HG03159 (cell line): ENCODE measurements around the gene ITIH3.

Source experiments
- ATAC-seq: cut with Tn5 transposase; IDR thresholded peaks from one replicate; pipeline ENCODE4 v1.9.1; 2021; ENCODE audit warnings: mild to moderate bottlenecking, moderate library complexity; ENCODE audit not compliant: unreplicated experiment

The ITIH3 gene

GRCh38 chr3:52820736-52821135, 26.1 kb downstream of the ITIH3 start:
- ATAC-seq, result no peak

- ATAC-seq, result no peak
These were observed 27.8 kb downstream of the ITIH3 start for GRCh38 chr3:52822363-52822762.

- no peak for ATAC-seq
These were observed 29.4 kb downstream of the ITIH3 start for GRCh38 chr3:52824037-52824436.

GRCh38 chr3:52827441-52827840, 32.8 kb downstream of the ITIH3 start:
- ATAC-seq, result no peak

- ATAC-seq, result no peak
These were observed 33.3 kb downstream of the ITIH3 start for GRCh38 chr3:52827866-52828376.

GRCh38 chr3:52829482-52829881, 34.9 kb downstream of the ITIH3 start:
- no peak for ATAC-seq

- ATAC-seq, result no peak
These were observed 35.4 kb downstream of the ITIH3 start for GRCh38 chr3:52829906-52830463.

- no peak for ATAC-seq
These were observed 36.1 kb downstream of the ITIH3 start, which contains the start of gene ITIH4 for GRCh38 chr3:52830535-52831258. Gene ITIH4 (minus strand): TSS chr3:52830672. CDS start chr3:52830642, 30 bp downstream.

- no peak for ATAC-seq
These were observed 37.1 kb downstream of the ITIH3 start for GRCh38 chr3:52831500-52832301.

GRCh38 chr3:52833202-52833601, 38.6 kb downstream of the ITIH3 start:
- no peak for ATAC-seq

GRCh38 chr3:52834871-52835501, 40.4 kb downstream of the ITIH3 start, which contains the start of gene MUSTN1:
Gene MUSTN1 (minus strand): TSS chr3:52835019. CDS start chr3:52834948, 71 bp downstream.
- no peak for ATAC-seq

- no peak for ATAC-seq
These were observed 41.3 kb downstream of the ITIH3 start for GRCh38 chr3:52835766-52836470.

GRCh38 chr3:52836471-52836845, 41.9 kb downstream of the ITIH3 start:
- ATAC-seq, result no peak

- no peak for ATAC-seq
These were observed 42.4 kb downstream of the ITIH3 start for GRCh38 chr3:52836986-52837385.

- no peak for ATAC-seq
These were observed 44.1 kb downstream of the ITIH3 start for GRCh38 chr3:52838561-52839267.

- no peak for ATAC-seq
These were observed 44.6 kb downstream of the ITIH3 start for GRCh38 chr3:52839268-52839575.

- ATAC-seq, result no peak
These were observed 45.4 kb downstream of the ITIH3 start for GRCh38 chr3:52839892-52840545.

- no peak for ATAC-seq
These were observed 46.8 kb downstream of the ITIH3 start for GRCh38 chr3:52841211-52841980.

GRCh38 chr3:52841981-52842340, 47.4 kb downstream of the ITIH3 start:
- no peak for ATAC-seq
